Activated naive CD8-positive, alpha-beta T cell treated with anti-CD3 and anti-CD28 coated beads, Interleukin-2, amount 10 ng/mL, durations not matched to agents 7 days and 5 days (primary cell): ENCODE measurements around the gene HNRNPH2. TPM values are rescaled to one million over a fixed set of nuclear protein-coding genes. Genes with fewer than 3 reads are reported as not detected.

Experiments used
- ATAC-seq: fragments of 150-1000 bp; cut with Tn5 transposase; one replicate; pipeline ENCODE4 v1.10.0; 2021; ENCODE audit warnings: low read depth, moderate library complexity
- POLR2A ChIA-PET: fragments of 350-600 bp; sonication (Branson Sonifier 250); formaldehyde crosslinking; loops from one replicate; lab custom pipeline; 2021; ENCODE audit warnings: antibody characterized with exemption; lab: Charles Lee
- DNase-seq: peaks from one replicate; pipeline ENCODE4 v3.0.0; 2021
- H3K27ac Mint-ChIP-seq: one replicate; pipeline ENCODE4 v1.8.0; 2022; ENCODE audit warnings: mild to moderate bottlenecking, mixed read lengths
- H3K27me3 Mint-ChIP-seq: one replicate; pipeline ENCODE4 v1.8.0; 2022; ENCODE audit warnings: mild to moderate bottlenecking, moderate library complexity, mixed read lengths
- H3K36me3 Mint-ChIP-seq: one replicate; pipeline ENCODE4 v1.8.0; 2021; ENCODE audit warnings: mild to moderate bottlenecking, mixed read lengths
- H3K4me1 Mint-ChIP-seq: one replicate; pipeline ENCODE4 v1.8.0; 2021; ENCODE audit warnings: mixed read lengths
- H3K4me3 Mint-ChIP-seq: one replicate; pipeline ENCODE4 v1.8.0; 2022; ENCODE audit warnings: mild to moderate bottlenecking, moderate library complexity, mixed read lengths
- H3K9me3 Mint-ChIP-seq: one replicate; pipeline ENCODE4 v1.8.0; 2021; ENCODE audit warnings: mixed read lengths
- total RNA-seq, 2 experiments: library from RNA; stranded (reverse); gene quantifications; one replicate each; pipeline ENCODE4 v1.2.3, GENCODE V29; 2021

HNRNPH2 gene
- total RNA-seq, 2 experiments from 2014 or later = 36.9 to 41.1 TPM

DNA sequence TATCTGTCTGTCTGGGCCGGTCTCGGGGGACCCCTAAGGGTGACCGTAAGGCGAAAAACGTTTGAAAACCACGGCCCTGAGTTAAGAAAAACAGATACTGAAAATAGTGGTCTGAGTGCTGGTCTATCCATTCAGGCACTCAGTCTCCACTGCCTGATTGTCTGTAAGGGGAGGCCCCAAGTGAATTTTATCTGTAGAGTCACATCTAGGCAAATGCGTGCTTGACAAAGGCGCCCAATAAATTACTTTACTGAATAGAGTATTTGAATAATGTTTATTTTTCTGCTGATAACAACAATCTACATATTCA, 465 bp downstream of the HNRNPH2 start:
- H3K4me1 Mint-ChIP-seq = peaks cover 22% of the 10 kb centered on the region
- peak overlapping the region; percentile 98 for H3K4me3 Mint-ChIP-seq
- POLR2A ChIA-PET = interaction anchor here (0.9 kb wide), 1 partner anchor 10 kb away, joined by 3 read pairs; no protein-coding TSS in a partner anchor
- DNase-seq (no peak), ATAC-seq (no peak)
- H3K27me3 Mint-ChIP-seq = no peaks in the 10 kb centered on the region
- H3K36me3 Mint-ChIP-seq = peaks cover 14% of the 10 kb centered on the region
- no peaks in the 10 kb centered on the region for H3K9me3 Mint-ChIP-seq
- peak overlapping the region; percentile 98 for H3K27ac Mint-ChIP-seq

DNA sequence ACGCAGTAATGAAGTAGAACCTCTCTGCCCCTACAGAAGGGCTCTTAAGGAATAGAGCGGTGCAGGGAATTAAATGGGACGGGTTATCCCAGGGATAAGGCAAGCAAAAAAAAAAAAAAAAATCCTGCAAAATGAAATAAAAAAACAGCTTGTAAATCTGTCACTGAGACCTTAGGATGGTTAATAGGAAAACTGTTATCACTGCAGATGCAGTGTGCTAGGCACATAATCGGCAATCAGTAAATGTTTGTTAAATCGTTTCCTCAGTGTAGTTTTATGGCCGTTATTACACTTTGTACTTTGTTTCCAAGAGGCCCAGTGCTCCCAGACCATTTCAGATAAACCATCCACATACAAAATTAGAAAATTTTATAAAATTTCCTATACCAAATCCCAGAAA, 1.0 kb downstream of the HNRNPH2 start:
- Mint-ChIP-seq H3K36me3 (peaks cover 13% of the 10 kb centered on the region), H3K27ac (peak overlapping the region; percentile 98), H3K9me3 (no peaks in the 10 kb centered on the region), H3K4me1 (peaks cover 22% of the 10 kb centered on the region), H3K27me3 (no peaks in the 10 kb centered on the region), H3K4me3 (peak overlapping the region; percentile 98)
- ATAC-seq (no peak), DNase-seq (no peak)
- POLR2A ChIA-PET = interaction anchor here (0.9 kb wide), 1 partner anchor 9 kb away, joined by 3 read pairs; no protein-coding TSS in a partner anchor

GRCh38 chrX:101410461-101410860, 2.4 kb downstream of the HNRNPH2 start:
- H3K4me1 Mint-ChIP-seq = peaks cover 24% of the 10 kb centered on the region

DNA sequence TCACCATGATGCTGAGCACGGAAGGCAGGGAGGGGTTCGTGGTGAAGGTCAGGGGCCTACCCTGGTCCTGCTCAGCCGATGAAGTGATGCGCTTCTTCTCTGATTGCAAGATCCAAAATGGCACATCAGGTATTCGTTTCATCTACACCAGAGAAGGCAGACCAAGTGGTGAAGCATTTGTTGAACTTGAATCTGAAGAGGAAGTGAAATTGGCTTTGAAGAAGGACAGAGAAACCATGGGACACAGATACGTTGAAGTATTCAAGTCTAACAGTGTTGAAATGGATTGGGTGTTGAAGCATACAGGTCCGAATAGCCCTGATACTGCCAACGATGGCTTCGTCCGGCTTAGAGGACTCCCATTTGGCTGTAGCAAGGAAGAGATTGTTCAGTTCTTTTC, 4.0 kb downstream of the HNRNPH2 start:
- no peak for DNase-seq
- Mint-ChIP-seq H3K4me3 (no peak overlapping the region), H3K36me3 (peaks cover 11% of the 10 kb centered on the region), H3K4me1 (peaks cover 24% of the 10 kb centered on the region), H3K9me3 (no peaks in the 10 kb centered on the region), H3K27ac (no peak overlapping the region), H3K27me3 (no peaks in the 10 kb centered on the region)
- no peak for ATAC-seq
- POLR2A ChIA-PET = interaction anchor here (0.7 to 1.2 kb wide), 2 partner anchors 20 to 569 kb away, joined by 3 read pairs; no protein-coding TSS in a partner anchor

More at GRCh38 chrX:101410461-101410860, 2.4 kb downstream of the HNRNPH2 start:
- H3K27me3 Mint-ChIP-seq = no peaks in the 10 kb centered on the region
- peak overlapping the region; percentile 67 for H3K27ac Mint-ChIP-seq
- no peaks in the 10 kb centered on the region for H3K9me3 Mint-ChIP-seq
- POLR2A ChIA-PET = no interaction called here
- peak overlapping the region; percentile 82 for H3K4me3 Mint-ChIP-seq
- H3K36me3 Mint-ChIP-seq = peaks cover 11% of the 10 kb centered on the region
- DNase-seq = no peak
- ATAC-seq = no peak

DNA sequence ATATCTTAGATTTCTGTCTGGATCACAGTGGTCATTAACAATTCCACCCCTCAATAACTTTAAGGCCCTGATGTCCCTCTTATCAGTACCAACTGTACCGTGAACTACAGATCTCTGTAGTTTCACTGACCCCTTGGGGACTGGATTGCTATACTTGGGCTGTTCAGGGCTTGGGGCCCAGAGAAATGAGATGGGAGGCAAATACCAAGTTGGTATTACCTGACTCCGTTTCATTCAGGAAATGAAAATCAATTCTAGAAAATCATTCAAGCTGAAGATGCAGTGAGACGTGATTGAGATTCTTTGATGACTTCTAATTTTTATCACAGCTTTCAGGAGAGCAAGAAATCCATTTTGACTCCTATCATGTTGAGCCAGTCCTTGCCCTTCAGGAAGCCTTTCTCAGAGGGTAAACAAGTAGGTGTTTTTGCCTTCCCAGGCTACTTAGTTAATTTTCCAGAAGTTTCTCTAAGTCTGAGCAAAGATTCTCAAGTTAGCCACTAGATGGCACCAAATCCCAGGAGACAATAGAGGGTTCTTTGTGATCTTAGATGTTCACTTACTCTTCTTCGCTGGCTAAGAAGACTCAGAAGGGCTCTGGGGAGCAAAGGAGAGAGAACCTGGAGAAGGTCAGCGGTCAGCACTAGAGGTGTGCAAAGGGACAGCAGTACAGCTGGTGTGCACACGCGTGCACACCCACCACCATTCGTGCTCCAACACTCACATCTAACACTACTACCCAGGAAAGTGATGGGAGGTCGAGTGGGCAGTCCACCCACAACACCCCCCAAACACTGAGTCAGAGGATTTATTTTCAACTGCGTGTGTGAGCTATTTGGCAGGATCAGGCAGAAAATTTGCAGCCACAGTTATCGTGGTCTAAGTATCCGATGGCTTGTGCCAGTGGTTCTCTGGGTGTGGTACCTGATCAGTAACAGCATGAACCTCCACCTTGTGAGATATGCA, 7.4 kb downstream of the HNRNPH2 start:
- DNase-seq (no peak), ATAC-seq (peak; percentile 52)
- POLR2A ChIA-PET = interaction anchor here (1.6 kb wide), 1 partner anchor 8 kb away, joined by 6 read pairs; the partner anchor contains the start of genes GLA and HNRNPH2
- Mint-ChIP-seq H3K27me3 (no peaks in the 10 kb centered on the region), H3K9me3 (no peaks in the 10 kb centered on the region), H3K4me3 (no peak overlapping the region), H3K27ac (no peak overlapping the region), H3K36me3 (peaks cover 9% of the 10 kb centered on the region), H3K4me1 (peaks cover 29% of the 10 kb centered on the region)

DNA sequence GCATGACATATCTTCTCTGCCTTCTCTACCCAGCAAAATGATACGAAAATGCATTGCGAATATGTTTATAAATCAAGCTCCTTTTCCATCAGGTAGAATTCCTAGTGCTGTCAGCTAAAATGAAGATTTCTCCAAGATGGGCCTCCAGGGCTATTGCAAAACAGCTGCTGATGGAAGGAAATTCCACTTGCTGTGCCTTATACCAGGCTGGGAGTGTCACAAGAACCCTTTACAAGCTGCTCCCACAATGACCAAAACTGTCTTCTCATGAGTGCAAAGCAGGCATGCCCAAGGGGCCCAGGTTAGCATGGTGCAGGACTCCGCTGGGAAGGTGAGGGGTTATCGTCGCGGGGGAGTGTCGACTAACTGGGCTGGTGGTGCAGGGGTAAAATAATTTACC, 8.7 kb downstream of the HNRNPH2 start:
- no peak overlapping the region for H3K4me3 Mint-ChIP-seq
- POLR2A ChIA-PET = interaction anchor here (1.6 kb wide), 1 partner anchor 9 kb away, joined by 6 read pairs; the partner anchor contains the start of genes GLA and HNRNPH2
- DNase-seq = no peak
- H3K36me3 Mint-ChIP-seq = peaks cover 7% of the 10 kb centered on the region
- H3K4me1 Mint-ChIP-seq = peaks cover 25% of the 10 kb centered on the region
- H3K9me3 Mint-ChIP-seq = no peaks in the 10 kb centered on the region
- H3K27me3 Mint-ChIP-seq = no peaks in the 10 kb centered on the region
- H3K27ac Mint-ChIP-seq = no peak overlapping the region
- ATAC-seq = no peak

- ATAC-seq (no peak), DNase-seq (no peak)
- H3K27me3 Mint-ChIP-seq = no peaks in the 10 kb centered on the region
- peaks cover 25% of the 10 kb centered on the region for H3K4me1 Mint-ChIP-seq
- H3K4me3 Mint-ChIP-seq = peak overlapping the region; percentile 91
- H3K27ac Mint-ChIP-seq = peak overlapping the region; percentile 94
- H3K36me3 Mint-ChIP-seq = peaks cover 7% of the 10 kb centered on the region
- POLR2A ChIA-PET = interaction anchor here (1.6 to 2.0 kb wide), 2 partner anchors 10 to 26 kb away, joined by 6 to 13 read pairs; partner anchors contain the start of genes GLA, HNRNPH2 and RPL36A
- H3K9me3 Mint-ChIP-seq = no peaks in the 10 kb centered on the region
These were observed 9.2 kb downstream of the HNRNPH2 start for GRCh38 chrX:101417190-101417589.

DNA sequence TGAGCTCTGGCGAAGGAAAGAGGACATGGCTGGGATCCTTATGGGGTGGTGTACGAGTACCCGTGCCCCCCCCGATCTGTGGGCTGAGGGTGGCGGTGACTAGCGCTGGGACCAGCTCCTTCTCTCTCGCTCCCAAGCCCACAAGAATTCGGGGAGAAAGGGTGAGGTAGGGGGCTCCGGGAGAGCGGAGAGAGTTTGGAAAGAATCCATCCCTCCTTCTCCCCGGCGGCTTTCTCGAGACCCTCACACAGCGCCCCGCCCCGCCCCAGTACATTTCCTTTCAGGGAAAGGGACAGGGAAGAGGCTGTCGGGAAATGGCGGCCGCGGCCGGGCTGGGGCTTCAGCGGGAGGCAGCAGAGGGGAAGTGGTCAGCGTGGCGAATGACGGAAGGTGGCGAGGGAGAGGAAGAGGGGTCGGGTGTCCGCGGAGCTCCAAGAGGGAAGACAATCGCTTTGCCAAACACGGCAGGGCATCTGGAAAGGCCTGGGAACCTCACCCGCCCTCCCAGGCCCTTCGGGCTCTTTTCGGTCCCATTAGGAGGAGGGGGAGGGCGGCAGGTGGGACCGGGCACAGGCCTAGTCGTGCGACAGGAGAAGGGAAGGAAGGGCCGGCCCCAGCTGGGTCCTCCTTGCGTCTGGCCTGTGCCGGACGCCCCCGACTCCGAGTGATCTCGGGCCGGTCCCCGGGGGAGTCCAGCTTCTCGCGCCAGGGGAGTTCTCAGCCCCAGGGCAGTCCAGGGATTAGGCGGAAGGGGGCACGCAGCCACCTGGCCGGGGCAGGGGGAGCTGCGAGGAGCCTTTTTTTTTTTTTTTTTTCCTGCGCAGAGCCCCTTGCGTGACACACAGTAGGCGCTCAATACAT, 10.2 kb downstream of the HNRNPH2 start:
- Mint-ChIP-seq H3K36me3 (peaks cover 4% of the 10 kb centered on the region), H3K9me3 (no peaks in the 10 kb centered on the region), H3K27ac (peak overlapping the region; percentile 94), H3K27me3 (no peaks in the 10 kb centered on the region), H3K4me3 (peak overlapping the region; percentile 91), H3K4me1 (peaks cover 21% of the 10 kb centered on the region)
- ATAC-seq (peak; percentile 70), DNase-seq (peak; percentile 52)
- POLR2A ChIA-PET = interaction anchor here (0.5 to 2.0 kb wide), 3 partner anchors 9 to 501 kb away, joined by 3 to 13 read pairs (median 3); partner anchors contain the start of gene RPL36A

GRCh38 chrX:101419489-101419888, 11.5 kb downstream of the HNRNPH2 start:
- Mint-ChIP-seq H3K36me3 (peaks cover 4% of the 10 kb centered on the region), H3K27me3 (no peaks in the 10 kb centered on the region), H3K4me3 (peak overlapping the region; percentile 37), H3K4me1 (peaks cover 21% of the 10 kb centered on the region), H3K27ac (peak overlapping the region; percentile 48), H3K9me3 (no peaks in the 10 kb centered on the region)
- DNase-seq (no peak), ATAC-seq (no peak)
- POLR2A ChIA-PET = no interaction called here

- H3K27me3 Mint-ChIP-seq = no peaks in the 10 kb centered on the region
- H3K4me1 Mint-ChIP-seq = peaks cover 10% of the 10 kb centered on the region
- H3K4me3 Mint-ChIP-seq = no peak overlapping the region
- peaks cover 12% of the 10 kb centered on the region for H3K36me3 Mint-ChIP-seq
- no peak overlapping the region for H3K27ac Mint-ChIP-seq
- no peaks in the 10 kb centered on the region for H3K9me3 Mint-ChIP-seq
- no peak for DNase-seq
- no peak for ATAC-seq
- POLR2A ChIA-PET = no interaction called here
These were observed 19.9 kb downstream of the HNRNPH2 start for GRCh38 chrX:101427954-101428353.

DNA sequence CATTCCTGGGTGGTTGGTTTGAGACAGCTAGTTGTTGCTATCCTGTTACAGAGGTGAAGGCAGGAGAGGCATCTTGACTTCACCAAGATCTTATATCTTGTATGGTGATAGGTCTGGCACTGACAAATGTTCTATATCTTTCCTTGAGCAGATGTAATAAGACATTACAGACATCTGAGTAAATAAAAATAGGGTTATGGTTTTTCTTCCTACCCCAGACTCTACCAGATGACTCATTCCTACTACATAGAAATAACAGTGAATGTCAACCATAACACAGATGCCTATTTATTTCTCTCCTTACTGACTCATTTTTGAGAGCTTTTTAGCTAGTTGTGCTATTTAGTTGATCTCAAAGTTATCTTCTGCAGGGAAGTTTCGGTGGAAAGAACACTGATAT, 21.9 kb downstream of the HNRNPH2 start:
- Mint-ChIP-seq H3K9me3 (no peaks in the 10 kb centered on the region), H3K27me3 (no peaks in the 10 kb centered on the region), H3K4me3 (no peak overlapping the region), H3K4me1 (peaks cover 10% of the 10 kb centered on the region), H3K27ac (no peak overlapping the region), H3K36me3 (peaks cover 10% of the 10 kb centered on the region)
- POLR2A ChIA-PET = no interaction called here
- DNase-seq = no peak
- ATAC-seq = no peak

DNA sequence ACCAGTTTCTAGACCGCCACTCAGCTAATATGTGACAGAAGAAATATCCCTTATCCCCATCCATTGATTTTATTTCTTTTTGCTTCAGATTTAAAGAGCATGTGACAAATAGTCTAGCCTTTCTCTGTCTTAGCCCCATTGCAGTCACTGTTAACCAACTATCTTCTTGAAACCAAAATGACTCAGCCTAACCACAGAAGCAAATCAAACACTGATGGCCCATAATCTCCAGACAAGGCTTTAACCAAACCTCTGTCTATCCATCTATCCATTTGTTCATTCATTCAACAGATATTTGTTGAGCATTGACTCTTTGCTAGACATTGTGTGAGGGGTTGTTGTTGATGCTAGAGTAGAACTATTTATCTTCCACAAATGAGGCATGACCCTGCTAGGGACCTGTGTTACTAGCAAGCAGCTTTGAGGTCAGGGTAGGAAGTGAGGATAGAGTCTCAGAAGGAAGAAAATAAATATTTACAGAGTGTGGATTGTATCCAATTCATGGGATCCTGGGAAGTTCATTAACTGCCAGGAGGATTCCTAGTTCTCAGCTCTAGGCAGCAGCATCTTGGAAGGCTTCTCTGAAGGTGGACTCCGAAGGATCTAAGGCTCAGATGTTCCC, 22.5 kb downstream of the HNRNPH2 start:
- peak overlapping the region; percentile 34 for H3K27ac Mint-ChIP-seq
- DNase-seq = no peak
- peak; percentile 74 for ATAC-seq
- H3K36me3 Mint-ChIP-seq = peaks cover 9% of the 10 kb centered on the region
- peaks cover 10% of the 10 kb centered on the region for H3K4me1 Mint-ChIP-seq
- POLR2A ChIA-PET = no interaction called here
- no peaks in the 10 kb centered on the region for H3K27me3 Mint-ChIP-seq
- H3K4me3 Mint-ChIP-seq = peak overlapping the region; percentile 1
- no peaks in the 10 kb centered on the region for H3K9me3 Mint-ChIP-seq
